Central memory CD8-positive, alpha-beta T cell (primary cell): ENCODE measurements around the gene ANGPTL2.

Source experiments
- ATAC-seq: fragments of 150-1000 bp; cut with Tn5 transposase; replicated peaks from 2 replicates; pipeline ENCODE4 v1.10.0; 2022; ENCODE audit warnings: mild to moderate bottlenecking, moderate FRiP score, moderate number of reproducible peaks; ENCODE audit not compliant: poor library complexity, severe bottlenecking; ENCODE audit errors: extremely low read depth
- DNase-seq, 2 donors: peaks; one replicate each; pipeline ENCODE4 v3.0.0; 2021; ENCODE audit warnings: low spot score in 2 of 2
- H3K27ac Mint-ChIP-seq: one replicate; pipeline ENCODE4 v1.8.0; 2022; ENCODE audit warnings: low read depth, mild to moderate bottlenecking, moderate library complexity, mixed read lengths
- H3K27me3 Mint-ChIP-seq: one replicate; pipeline ENCODE4 v1.8.0; 2022; ENCODE audit warnings: mixed read lengths
- H3K36me3 Mint-ChIP-seq: one replicate; pipeline ENCODE4 v1.8.0; 2022; ENCODE audit warnings: mild to moderate bottlenecking, moderate library complexity, mixed read lengths; ENCODE audit not compliant: insufficient read depth
- H3K4me1 Mint-ChIP-seq: one replicate; pipeline ENCODE4 v1.8.0; 2022; ENCODE audit warnings: mixed read lengths
- H3K4me3 Mint-ChIP-seq: one replicate; pipeline ENCODE4 v1.8.0; 2022; ENCODE audit warnings: mild to moderate bottlenecking, moderate library complexity, mixed read lengths
- H3K9me3 Mint-ChIP-seq: one replicate; pipeline ENCODE4 v1.8.0; 2022; ENCODE audit warnings: mixed read lengths

The ANGPTL2 gene

GRCh38 chr9:127162046-127162863 lies 39.8 kb upstream of the ANGPTL2 start:
- Mint-ChIP-seq H3K36me3 (no peaks in the 10 kb centered on the region), H3K27me3 (no peaks in the 10 kb centered on the region), H3K9me3 (no peaks in the 10 kb centered on the region), H3K27ac (no peak overlapping the region), H3K4me1 (peaks cover 15% of the 10 kb centered on the region), H3K4me3 (no peak overlapping the region)
- no peak for ATAC-seq
- no peak for DNase-seq

- H3K27ac Mint-ChIP-seq: no peak overlapping the region
- no peak overlapping the region for H3K4me3 Mint-ChIP-seq
- ATAC-seq (no peak), DNase-seq (no peak)
- H3K9me3 Mint-ChIP-seq: no peaks in the 10 kb centered on the region
- H3K4me1 Mint-ChIP-seq: peaks cover 15% of the 10 kb centered on the region
- no peaks in the 10 kb centered on the region for H3K27me3 Mint-ChIP-seq
- H3K36me3 Mint-ChIP-seq: no peaks in the 10 kb centered on the region
These were observed 38.7 kb upstream of the ANGPTL2 start for GRCh38 chr9:127161081-127161624.

GRCh38 chr9:127159949-127160610 lies 37.6 kb upstream of the ANGPTL2 start:
- H3K4me1 Mint-ChIP-seq: peaks cover 15% of the 10 kb centered on the region
- no peak overlapping the region for H3K27ac Mint-ChIP-seq
- DNase-seq (no peak), ATAC-seq (no peak)
- H3K9me3 Mint-ChIP-seq: no peaks in the 10 kb centered on the region
- no peaks in the 10 kb centered on the region for H3K27me3 Mint-ChIP-seq
- H3K36me3 Mint-ChIP-seq: no peaks in the 10 kb centered on the region
- H3K4me3 Mint-ChIP-seq: no peak overlapping the region

- no peak for ATAC-seq
- Mint-ChIP-seq H3K27ac (no peak overlapping the region), H3K9me3 (no peaks in the 10 kb centered on the region), H3K4me3 (no peak overlapping the region), H3K27me3 (no peaks in the 10 kb centered on the region), H3K4me1 (peaks cover 15% of the 10 kb centered on the region), H3K36me3 (no peaks in the 10 kb centered on the region)
- DNase-seq: no peak
These were observed 36.9 kb upstream of the ANGPTL2 start for GRCh38 chr9:127159325-127159801.

GRCh38 chr9:127158786-127159324 lies 36.4 kb upstream of the ANGPTL2 start:
- no peaks in the 10 kb centered on the region for H3K36me3 Mint-ChIP-seq
- DNase-seq (no peak), ATAC-seq (no peak)
- H3K27me3 Mint-ChIP-seq: no peaks in the 10 kb centered on the region
- H3K9me3 Mint-ChIP-seq: no peaks in the 10 kb centered on the region
- H3K27ac Mint-ChIP-seq: no peak overlapping the region
- no peak overlapping the region for H3K4me3 Mint-ChIP-seq
- peaks cover 15% of the 10 kb centered on the region for H3K4me1 Mint-ChIP-seq

GRCh38 chr9:127155314-127155960 lies 33.0 kb upstream of the ANGPTL2 start:
- ATAC-seq (no peak), DNase-seq (no peak)
- no peaks in the 10 kb centered on the region for H3K36me3 Mint-ChIP-seq
- H3K9me3 Mint-ChIP-seq: no peaks in the 10 kb centered on the region
- no peak overlapping the region for H3K4me3 Mint-ChIP-seq
- peak overlapping the region; percentile 20 for H3K27ac Mint-ChIP-seq
- no peaks in the 10 kb centered on the region for H3K4me1 Mint-ChIP-seq
- H3K27me3 Mint-ChIP-seq: no peaks in the 10 kb centered on the region

GRCh38 chr9:127154390-127155191 lies 32.2 kb upstream of the ANGPTL2 start:
- Mint-ChIP-seq H3K4me3 (no peak overlapping the region), H3K9me3 (no peaks in the 10 kb centered on the region), H3K4me1 (no peaks in the 10 kb centered on the region), H3K36me3 (no peaks in the 10 kb centered on the region), H3K27ac (peak overlapping the region; percentile 20), H3K27me3 (no peaks in the 10 kb centered on the region)
- DNase-seq (no peak), ATAC-seq (no peak)

- H3K27me3 Mint-ChIP-seq: no peaks in the 10 kb centered on the region
- no peaks in the 10 kb centered on the region for H3K36me3 Mint-ChIP-seq
- no peak overlapping the region for H3K27ac Mint-ChIP-seq
- no peaks in the 10 kb centered on the region for H3K9me3 Mint-ChIP-seq
- ATAC-seq (no peak), DNase-seq (no peak)
- H3K4me3 Mint-ChIP-seq: no peak overlapping the region
- H3K4me1 Mint-ChIP-seq: no peaks in the 10 kb centered on the region
These were observed 31.6 kb upstream of the ANGPTL2 start for GRCh38 chr9:127154003-127154389.

- H3K9me3 Mint-ChIP-seq: no peaks in the 10 kb centered on the region
- ATAC-seq: no peak
- no peak for DNase-seq
- no peaks in the 10 kb centered on the region for H3K27me3 Mint-ChIP-seq
- no peaks in the 10 kb centered on the region for H3K4me1 Mint-ChIP-seq
- no peak overlapping the region for H3K4me3 Mint-ChIP-seq
- no peaks in the 10 kb centered on the region for H3K36me3 Mint-ChIP-seq
- no peak overlapping the region for H3K27ac Mint-ChIP-seq
These were observed 31.1 kb upstream of the ANGPTL2 start for GRCh38 chr9:127153501-127153900.

GRCh38 chr9:127149463-127150390 lies 27.3 kb upstream of the ANGPTL2 start:
- H3K27ac Mint-ChIP-seq: no peak overlapping the region
- ATAC-seq: no peak
- H3K4me3 Mint-ChIP-seq: no peak overlapping the region
- no peaks in the 10 kb centered on the region for H3K27me3 Mint-ChIP-seq
- DNase-seq: no peak
- H3K4me1 Mint-ChIP-seq: no peaks in the 10 kb centered on the region
- H3K36me3 Mint-ChIP-seq: no peaks in the 10 kb centered on the region
- H3K9me3 Mint-ChIP-seq: peaks cover 5% of the 10 kb centered on the region

GRCh38 chr9:127149010-127149409 lies 26.6 kb upstream of the ANGPTL2 start:
- Mint-ChIP-seq H3K4me1 (no peaks in the 10 kb centered on the region), H3K9me3 (peaks cover 5% of the 10 kb centered on the region), H3K4me3 (no peak overlapping the region), H3K27ac (no peak overlapping the region), H3K36me3 (no peaks in the 10 kb centered on the region), H3K27me3 (no peaks in the 10 kb centered on the region)
- ATAC-seq (no peak), DNase-seq (no peak)
